Astrocyte (in vitro differentiated cells and primary cell): Measurements from ENCODE around the gene CMTM8.

Experiments
- CTCF ChIP-seq: IDR thresholded peaks from 2 replicates; pipeline ENCODE4 v1.5.1; 2011; ENCODE audit warnings: low read depth, mild to moderate bottlenecking, inconsistent platforms, low read length, moderate library complexity; ENCODE audit not compliant: insufficient read depth
- EZH2 ChIP-seq: IDR thresholded peaks from 2 replicates; pipeline ENCODE4 v1.6.1; 2012; ENCODE audit warnings: mild to moderate bottlenecking, low read length, inconsistent platforms; ENCODE audit not compliant: insufficient read depth

GRCh38 chr3:32316976-32317375 lies 78.5 kb downstream of the CMTM8 start:
- TF ChIP-seq CTCF (no peak), EZH2 (no peak)
